HCT116 (cell line): ENCODE measurements around the gene ENTHD1. TPM values are rescaled to one million over a fixed set of nuclear protein-coding genes. Genes with fewer than 3 reads are reported as not detected.

Experiments used
- ATAC-seq: fragments of 200-7000 bp; cut with Tn5 transposase; 2 replicates; pipeline ENCODE4 v1.9.1; 2020; ENCODE audit warnings: mild to moderate bottlenecking, moderate library complexity
- BruUV-seq: library from RNA; stranded (reverse); fragments of 400-500 nt; replicated peaks from 2 replicates; lab custom pipeline; 2021; lab: Mats Ljungman, UMichigan
- CTCF ChIA-PET: fragments of 300-600 bp; sonication (Branson Sonifier 250); formaldehyde crosslinking; loops from one replicate; lab custom pipeline; 2021; ENCODE audit warnings: antibody characterized with exemption; lab: Charles Lee
- POLR2A ChIA-PET: fragments of 300-600, 350-600 bp; sonication (Branson Sonifier 250); formaldehyde crosslinking; loops from one replicate; lab custom pipeline; 2021; ENCODE audit warnings: antibody characterized with exemption; lab: Charles Lee
- RAD21 ChIA-PET, 2 experiments: fragments of 300-600 bp; sonication (Branson Sonifier 250); formaldehyde crosslinking; loops; one replicate each; lab custom pipeline; 2023; ENCODE audit warnings: low total read pairs in 2 of 2; ENCODE audit not compliant: uncharacterized antibody in 2 of 2, unreplicated experiment in 2 of 2, low non-redundant PET in 1 of 2; lab: Charles Lee
- DNase-seq: peaks from one replicate; pipeline ENCODE4 v3.0.0-alpha.2; 2010; ENCODE audit warnings: low read depth, low spot score
- H2AFZ ChIP-seq: fragments of 200-600 bp; shearing (Covaris generic), sonication (generic); 2 replicates; pipeline ENCODE4 v1.6.1; 2017; ENCODE audit warnings: low read depth, mixed run types, mixed read lengths, antibody characterized with exemption, low read length; ENCODE audit not compliant: poor library complexity, severe bottlenecking
- H3K27ac ChIP-seq: 2 replicates; pipeline ENCODE4 v1.5.1; 2012; ENCODE audit warnings: low read depth, low read length
- H3K27me3 ChIP-seq: fragments of 200-600 bp; sonication (generic); 2 replicates; pipeline ENCODE4 v1.6.1; 2016; ENCODE audit warnings: mixed run types, low read length, mixed read lengths; ENCODE audit not compliant: insufficient read depth
- H3K36me3 ChIP-seq, 2 experiments: fragments of 200-500 bp in 1 of 2; fragments of 200-600 bp in 1 of 2; sonication (Bioruptor generic) in 1 of 2; sonication (generic) in 1 of 2; 2 replicates each; pipeline versions ENCODE4 v1.5.1 to v1.6.1; 2014 to 2016; ENCODE audit warnings: low read length in 2 of 2, inconsistent platforms in 1 of 2, mixed read lengths in 1 of 2, mixed run types in 1 of 2; ENCODE audit not compliant: insufficient read depth in 2 of 2, control insufficient read depth in 1 of 2
- H3K4me1 ChIP-seq, 2 experiments: fragments of 200-600 bp in 1 of 2; sonication (generic) in 1 of 2; 2 replicates each; pipeline versions ENCODE4 v1.5.1 to v1.6.1; 2012 to 2017; ENCODE audit warnings: low read length in 2 of 2, inconsistent platforms in 1 of 2, mild to moderate bottlenecking in 1 of 2, mixed read lengths in 1 of 2, mixed run types in 1 of 2, moderate library complexity in 1 of 2; ENCODE audit not compliant: insufficient read depth in 2 of 2, control insufficient read depth in 1 of 2
- H3K4me2 ChIP-seq: fragments of 200-600 bp; sonication (generic); 2 replicates; pipeline ENCODE4 v1.6.1; 2017; ENCODE audit warnings: mixed run types, low read length, mixed read lengths
- H3K4me3 ChIP-seq, 2 experiments: fragments of 200-600 bp in 1 of 2; sonication (generic) in 1 of 2; replicated peaks in 1 of 2; 2 replicates each; pipeline ENCODE4 v1.5.1; 2011 to 2016; ENCODE audit warnings: low read length in 2 of 2, control low read depth in 1 of 2, low read depth in 1 of 2, mild to moderate bottlenecking in 1 of 2, mixed read lengths in 1 of 2, mixed run types in 1 of 2
- H3K79me2 ChIP-seq: fragments of 200-600 bp; sonication (generic); 2 replicates; pipeline ENCODE4 v1.6.1; 2017; ENCODE audit warnings: mild to moderate bottlenecking, mixed run types, low read length, moderate library complexity, mixed read lengths; ENCODE audit not compliant: insufficient read depth
- H3K9ac ChIP-seq: fragments of 200-600 bp; sonication (generic); 2 replicates; pipeline ENCODE4 v1.6.1; 2016; ENCODE audit warnings: low read length, mixed read lengths
- H3K9me2 ChIP-seq: fragments of 200-600 bp; sonication (generic), shearing (Covaris generic); 2 replicates; pipeline ENCODE4 v1.6.1; 2017; ENCODE audit warnings: mixed run types, mild to moderate bottlenecking, moderate library complexity; ENCODE audit not compliant: insufficient read depth
- H3K9me3 ChIP-seq, 2 experiments: fragments of 200-500 bp in 1 of 2; fragments of 200-600 bp in 1 of 2; sonication (Bioruptor generic) in 1 of 2; sonication (generic) in 1 of 2; 2 replicates each; pipeline ENCODE4 v1.6.1; 2014 to 2017; ENCODE audit warnings: low read length in 2 of 2, mixed read lengths in 2 of 2, inconsistent platforms in 1 of 2, low read depth in 1 of 2, mild to moderate bottlenecking in 1 of 2, mixed run types in 1 of 2, moderate library complexity in 1 of 2; ENCODE audit not compliant: control insufficient read depth in 1 of 2, insufficient read depth in 1 of 2
- H4K20me1 ChIP-seq: fragments of 200-600 bp; sonication (generic), shearing (Covaris generic); 2 replicates; pipeline ENCODE4 v1.6.1; 2017; ENCODE audit warnings: mixed run types, mild to moderate bottlenecking, moderate library complexity; ENCODE audit not compliant: insufficient read depth
- CBX3 ChIP-seq: IDR thresholded peaks from 2 replicates; pipeline ENCODE4 v1.6.1; 2012; ENCODE audit warnings: low read depth
- CEBPB ChIP-seq: IDR thresholded peaks from 2 replicates; pipeline ENCODE4 v1.6.1; 2012; ENCODE audit warnings: low read depth
- EGR1 ChIP-seq: IDR thresholded peaks from 2 replicates; pipeline ENCODE4 v1.6.1; 2012; ENCODE audit warnings: low read depth
- ELF1 ChIP-seq: IDR thresholded peaks from 2 replicates; pipeline ENCODE4 v1.6.1; 2012; ENCODE audit warnings: low read depth, borderline replicate concordance
- EZH2 ChIP-seq: fragments of 200-600 bp; sonication (generic); IDR thresholded peaks from 2 replicates; pipeline ENCODE4 v1.6.1; 2017; ENCODE audit warnings: antibody characterized with exemption, mixed run types
- EZH2phosphoT487 ChIP-seq: fragments of 200-600 bp; IDR thresholded peaks from 2 replicates; pipeline ENCODE4 v1.6.1; 2018; ENCODE audit warnings: antibody characterized with exemption, borderline replicate concordance
- FOSL1 ChIP-seq: IDR thresholded peaks from 2 replicates; pipeline ENCODE4 v1.6.1; 2012; ENCODE audit warnings: low read depth
- JUND ChIP-seq: IDR thresholded peaks from 2 replicates; pipeline ENCODE4 v1.6.1; 2012
- POLR2AphosphoS5 ChIP-seq: IDR thresholded peaks from 2 replicates; pipeline ENCODE4 v1.6.1; 2011; ENCODE audit warnings: mild to moderate bottlenecking, low read depth, low read length, moderate library complexity
- SIN3A ChIP-seq: IDR thresholded peaks from 2 replicates; pipeline ENCODE4 v1.6.1; 2012; ENCODE audit warnings: low read depth
- SRF ChIP-seq: IDR thresholded peaks from 2 replicates; pipeline ENCODE4 v1.6.1; 2012; ENCODE audit warnings: low read depth
- ZFX ChIP-seq: fragments of 450-650 bp; IDR thresholded peaks from 2 replicates; pipeline ENCODE4 v1.6.1; 2017
- ZNF274 ChIP-seq: fragments of 200-500 bp; sonication (Bioruptor generic); IDR thresholded peaks from 2 replicates; pipeline ENCODE4 v1.6.1; 2014; ENCODE audit warnings: mild to moderate bottlenecking, low read depth, low read length, inconsistent platforms
- intact Hi-C: fragments of 100-400 bp; cut with micrococcal nuclease; formaldehyde crosslinking; loops from 2 replicates; pipeline ENCODE4 v1.10.0; 2022
- total RNA-seq: library from RNA; stranded (reverse); gene quantifications from one replicate; pipeline ENCODE4 v1.2.1, GENCODE V29; 2021; ENCODE audit not compliant: unreplicated experiment
- TF ChIP-seq, protein P1 (sequence below): IDR thresholded peaks from 2 replicates; pipeline ENCODE4 v1.6.1; 2011; ENCODE audit warnings: mild to moderate bottlenecking, low read length, moderate library complexity; ENCODE audit not compliant: insufficient replicate concordance; ENCODE audit errors: extremely low read depth
- TF ChIP-seq, protein P2 (sequence below): IDR thresholded peaks from 2 replicates; pipeline ENCODE4 v1.6.1; 2012
- TF ChIP-seq, protein P3 (sequence below), 3 experiments: fragments of 200-600 bp in 1 of 3; sonication (generic) in 1 of 3; IDR thresholded peaks in 2 of 3; conservative IDR thresholded peaks in 1 of 3; 2 replicates each; pipeline ENCODE4 v1.5.1; 2012 to 2017; ENCODE audit warnings: low read depth in 2 of 3, low read length in 2 of 3, antibody characterized with exemption in 1 of 3, borderline replicate concordance in 1 of 3, control low read depth in 1 of 3, mild to moderate bottlenecking in 1 of 3, mixed read lengths in 1 of 3, mixed run types in 1 of 3, moderate library complexity in 1 of 3; ENCODE audit not compliant: insufficient read depth in 1 of 3

The ENTHD1 gene
- total RNA-seq, 1 experiment from 2014 or later: not detected

DNA sequence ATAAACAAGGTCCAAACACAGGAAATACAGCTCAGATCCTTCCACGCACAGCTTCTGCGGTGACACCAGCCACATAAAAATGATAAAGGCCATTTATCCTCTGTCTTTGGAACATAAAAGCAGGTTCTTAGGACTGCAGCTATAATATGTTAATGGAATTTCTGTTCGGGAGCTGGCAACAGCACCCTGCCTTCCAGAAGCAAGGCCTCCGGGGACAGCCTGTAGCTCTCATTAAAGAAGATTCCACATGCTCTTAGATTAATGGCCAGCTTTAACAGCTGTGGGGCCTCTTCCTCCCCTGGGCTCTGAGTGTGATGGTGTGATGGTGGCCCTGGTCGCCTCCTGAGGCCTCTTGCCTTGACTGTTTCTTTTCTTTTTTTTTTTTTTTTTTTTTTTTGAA lies 185.7 kb downstream of the ENTHD1 start:
- POLR2A ChIA-PET: no interaction called here
- ATAC-seq: no peak

More for the DNA sequence above, 185.7 kb downstream of the ENTHD1 start:
- intact Hi-C loops: no loop called here
- no peaks in the 10 kb centered on the region for H3K36me3 ChIP-seq
- H3K79me2 ChIP-seq: no peaks in the 10 kb centered on the region
- TF ChIP-seq ZFX: no peak
- no peak for TF ChIP-seq ZNF274
- TF ChIP-seq CBX3: no peak
- no peak for TF ChIP-seq JUND
- TF ChIP-seq ELF1: no peak
- no peak for TF ChIP-seq SRF
- TF ChIP-seq EGR1: no peak
- no peak for TF ChIP-seq FOSL1
- TF ChIP-seq, protein P1, sequence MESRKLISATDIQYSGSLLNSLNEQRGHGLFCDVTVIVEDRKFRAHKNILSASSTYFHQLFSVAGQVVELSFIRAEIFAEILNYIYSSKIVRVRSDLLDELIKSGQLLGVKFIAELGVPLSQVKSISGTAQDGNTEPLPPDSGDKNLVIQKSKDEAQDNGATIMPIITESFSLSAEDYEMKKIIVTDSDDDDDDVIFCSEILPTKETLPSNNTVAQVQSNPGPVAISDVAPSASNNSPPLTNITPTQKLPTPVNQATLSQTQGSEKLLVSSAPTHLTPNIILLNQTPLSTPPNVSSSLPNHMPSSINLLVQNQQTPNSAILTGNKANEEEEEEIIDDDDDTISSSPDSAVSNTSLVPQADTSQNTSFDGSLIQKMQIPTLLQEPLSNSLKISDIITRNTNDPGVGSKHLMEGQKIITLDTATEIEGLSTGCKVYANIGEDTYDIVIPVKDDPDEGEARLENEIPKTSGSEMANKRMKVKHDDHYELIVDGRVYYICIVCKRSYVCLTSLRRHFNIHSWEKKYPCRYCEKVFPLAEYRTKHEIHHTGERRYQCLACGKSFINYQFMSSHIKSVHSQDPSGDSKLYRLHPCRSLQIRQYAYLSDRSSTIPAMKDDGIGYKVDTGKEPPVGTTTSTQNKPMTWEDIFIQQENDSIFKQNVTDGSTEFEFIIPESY: no peak
- no peak for TF ChIP-seq CEBPB
- TF ChIP-seq, protein P2, sequence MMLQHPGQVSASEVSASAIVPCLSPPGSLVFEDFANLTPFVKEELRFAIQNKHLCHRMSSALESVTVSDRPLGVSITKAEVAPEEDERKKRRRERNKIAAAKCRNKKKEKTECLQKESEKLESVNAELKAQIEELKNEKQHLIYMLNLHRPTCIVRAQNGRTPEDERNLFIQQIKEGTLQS: no peak
- TF ChIP-seq EZH2phosphoT487: no peak
- TF ChIP-seq, protein P3, sequence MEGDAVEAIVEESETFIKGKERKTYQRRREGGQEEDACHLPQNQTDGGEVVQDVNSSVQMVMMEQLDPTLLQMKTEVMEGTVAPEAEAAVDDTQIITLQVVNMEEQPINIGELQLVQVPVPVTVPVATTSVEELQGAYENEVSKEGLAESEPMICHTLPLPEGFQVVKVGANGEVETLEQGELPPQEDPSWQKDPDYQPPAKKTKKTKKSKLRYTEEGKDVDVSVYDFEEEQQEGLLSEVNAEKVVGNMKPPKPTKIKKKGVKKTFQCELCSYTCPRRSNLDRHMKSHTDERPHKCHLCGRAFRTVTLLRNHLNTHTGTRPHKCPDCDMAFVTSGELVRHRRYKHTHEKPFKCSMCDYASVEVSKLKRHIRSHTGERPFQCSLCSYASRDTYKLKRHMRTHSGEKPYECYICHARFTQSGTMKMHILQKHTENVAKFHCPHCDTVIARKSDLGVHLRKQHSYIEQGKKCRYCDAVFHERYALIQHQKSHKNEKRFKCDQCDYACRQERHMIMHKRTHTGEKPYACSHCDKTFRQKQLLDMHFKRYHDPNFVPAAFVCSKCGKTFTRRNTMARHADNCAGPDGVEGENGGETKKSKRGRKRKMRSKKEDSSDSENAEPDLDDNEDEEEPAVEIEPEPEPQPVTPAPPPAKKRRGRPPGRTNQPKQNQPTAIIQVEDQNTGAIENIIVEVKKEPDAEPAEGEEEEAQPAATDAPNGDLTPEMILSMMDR (IDR thresholded peaks at IDR 0.05 in 2 of 3, conservative IDR thresholded peaks at IDR 0.05 in 1 of 3; ENCODE audit: borderline replicate concordance in 1 of 3, insufficient read depth in 1 of 3, low read depth in 2 of 3, low read length in 2 of 3): no peak
- TF ChIP-seq SIN3A: no peak
- TF ChIP-seq POLR2AphosphoS5: no peak
- TF ChIP-seq EZH2: no peak
- RAD21 ChIA-PET: no interaction called here
- no peak overlapping the region for H3K4me3 ChIP-seq
- no peak for DNase-seq
- H4K20me1 ChIP-seq: no peaks in the 10 kb centered on the region
- no peak overlapping the region for H2AFZ ChIP-seq
- H3K4me1 ChIP-seq: no peaks in the 10 kb centered on the region
- no peak overlapping the region for H3K4me2 ChIP-seq
- CTCF ChIA-PET: no interaction called here
- no peak overlapping the region for H3K27ac ChIP-seq
- H3K9me2 ChIP-seq: no peaks in the 10 kb centered on the region
- H3K9ac ChIP-seq: no peak overlapping the region
- no peaks in the 10 kb centered on the region for H3K9me3 ChIP-seq
- H3K27me3 ChIP-seq: peaks cover 13% of the 10 kb centered on the region
- no TSS peak for BruUV-seq
